ENCODE data around the gene ALLC.
A peak's percentile ranks its signal among the peaks of the same experiment; 100 is the strongest.

Gene ALLC

GRCh38 chr2:3670376-3670775 is 12.4 kb downstream of the ALLC start:
- ATAC-seq, result no peak

GRCh38 chr2:3670941-3671340 is 12.9 kb downstream of the ALLC start:
- ATAC-seq (no peak), DNase-seq (ENCODE audit: low spot score in 2 of 2) (peak in 1 of 2 donors; percentile 25)
- Mint-ChIP-seq H3K36me3 (no peaks in the 10 kb centered on the region), H3K4me3 (no peak overlapping the region), H3K27ac (no peak overlapping the region), H3K9me3 (no peaks in the 10 kb centered on the region), H3K4me1 (no peaks in the 10 kb centered on the region)

More at GRCh38 chr2:3670376-3670775, 12.4 kb downstream of the ALLC start:
- DNase-seq (ENCODE audit: low spot score in 2 of 2), result peak in 1 of 2 donors; percentile 20
- Mint-ChIP-seq H3K27ac (no peak overlapping the region), H3K4me1 (no peaks in the 10 kb centered on the region), H3K9me3 (peaks cover 2% of the 10 kb centered on the region), H3K36me3 (no peaks in the 10 kb centered on the region), H3K4me3 (no peak overlapping the region)

GRCh38 chr2:3672861-3673678 is 15.1 kb downstream of the ALLC start:
- Mint-ChIP-seq H3K9me3 (no peaks in the 10 kb centered on the region), H3K4me3 (no peak overlapping the region), H3K4me1 (no peaks in the 10 kb centered on the region), H3K27ac (no peak overlapping the region), H3K36me3 (no peaks in the 10 kb centered on the region)
- DNase-seq (ENCODE audit: low spot score in 2 of 2) (no peak), ATAC-seq (peak; percentile 33)

GRCh38 chr2:3674066-3674845 is 16.3 kb downstream of the ALLC start:
- H3K36me3 Mint-ChIP-seq, result no peaks in the 10 kb centered on the region
- H3K4me3 Mint-ChIP-seq, result no peak overlapping the region
- H3K4me1 Mint-ChIP-seq, result no peaks in the 10 kb centered on the region
- no peak for ATAC-seq
- DNase-seq (ENCODE audit: low spot score in 2 of 2), result no peak
- H3K9me3 Mint-ChIP-seq, result no peaks in the 10 kb centered on the region
- no peak overlapping the region for H3K27ac Mint-ChIP-seq

- H3K27ac Mint-ChIP-seq, result no peak overlapping the region
- H3K36me3 Mint-ChIP-seq, result no peaks in the 10 kb centered on the region
- no peak for DNase-seq (ENCODE audit: low spot score in 2 of 2)
- no peaks in the 10 kb centered on the region for H3K9me3 Mint-ChIP-seq
- ATAC-seq, result no peak
- H3K4me3 Mint-ChIP-seq, result no peak overlapping the region
- H3K4me1 Mint-ChIP-seq, result no peaks in the 10 kb centered on the region
Observed at GRCh38 chr2:3675687-3676086, 17.7 kb downstream of the ALLC start.

- H3K27ac Mint-ChIP-seq, result no peak overlapping the region
- no peak overlapping the region for H3K4me3 Mint-ChIP-seq
- no peaks in the 10 kb centered on the region for H3K4me1 Mint-ChIP-seq
- no peaks in the 10 kb centered on the region for H3K36me3 Mint-ChIP-seq
- DNase-seq (ENCODE audit: low spot score in 2 of 2) (no peak), ATAC-seq (no peak)
- H3K9me3 Mint-ChIP-seq, result no peaks in the 10 kb centered on the region
Observed at GRCh38 chr2:3677436-3677835, 19.4 kb downstream of the ALLC start.

GRCh38 chr2:3678212-3678611 is 20.2 kb downstream of the ALLC start:
- DNase-seq (ENCODE audit: low spot score in 2 of 2) (no peak), ATAC-seq (no peak)
- H3K4me1 Mint-ChIP-seq, result no peaks in the 10 kb centered on the region
- no peak overlapping the region for H3K27ac Mint-ChIP-seq
- no peak overlapping the region for H3K4me3 Mint-ChIP-seq
- H3K9me3 Mint-ChIP-seq, result no peaks in the 10 kb centered on the region
- no peaks in the 10 kb centered on the region for H3K36me3 Mint-ChIP-seq

GRCh38 chr2:3679180-3679579 is 21.2 kb downstream of the ALLC start:
- no peaks in the 10 kb centered on the region for H3K36me3 Mint-ChIP-seq
- ATAC-seq, result no peak
- no peak for DNase-seq (ENCODE audit: low spot score in 2 of 2)
- no peaks in the 10 kb centered on the region for H3K4me1 Mint-ChIP-seq
- H3K27ac Mint-ChIP-seq, result no peak overlapping the region
- H3K9me3 Mint-ChIP-seq, result no peaks in the 10 kb centered on the region
- no peak overlapping the region for H3K4me3 Mint-ChIP-seq

- ATAC-seq (no peak), DNase-seq (ENCODE audit: low spot score in 2 of 2) (no peak)
- H3K4me1 Mint-ChIP-seq, result no peaks in the 10 kb centered on the region
- H3K36me3 Mint-ChIP-seq, result no peaks in the 10 kb centered on the region
- H3K27ac Mint-ChIP-seq, result no peak overlapping the region
- H3K9me3 Mint-ChIP-seq, result no peaks in the 10 kb centered on the region
- H3K4me3 Mint-ChIP-seq, result no peak overlapping the region
Observed at GRCh38 chr2:3679616-3680393, 21.8 kb downstream of the ALLC start.

GRCh38 chr2:3680548-3681345 is 22.7 kb downstream of the ALLC start:
- no peaks in the 10 kb centered on the region for H3K9me3 Mint-ChIP-seq
- no peaks in the 10 kb centered on the region for H3K4me1 Mint-ChIP-seq
- no peak overlapping the region for H3K4me3 Mint-ChIP-seq
- ATAC-seq, result no peak
- no peak for DNase-seq (ENCODE audit: low spot score in 2 of 2)
- H3K27ac Mint-ChIP-seq, result no peak overlapping the region
- no peaks in the 10 kb centered on the region for H3K36me3 Mint-ChIP-seq

- Mint-ChIP-seq H3K9me3 (no peaks in the 10 kb centered on the region), H3K27ac (no peak overlapping the region), H3K4me1 (no peaks in the 10 kb centered on the region), H3K4me3 (no peak overlapping the region), H3K36me3 (no peaks in the 10 kb centered on the region)
- DNase-seq (ENCODE audit: low spot score in 2 of 2) (no peak), ATAC-seq (no peak)
Observed at GRCh38 chr2:3681625-3682024, 23.6 kb downstream of the ALLC start.

GRCh38 chr2:3682811-3683210 is 24.8 kb downstream of the ALLC start:
- ATAC-seq, result no peak
- no peak overlapping the region for H3K4me3 Mint-ChIP-seq
- no peaks in the 10 kb centered on the region for H3K9me3 Mint-ChIP-seq
- no peak for DNase-seq (ENCODE audit: low spot score in 2 of 2)
- H3K36me3 Mint-ChIP-seq, result no peaks in the 10 kb centered on the region
- no peaks in the 10 kb centered on the region for H3K4me1 Mint-ChIP-seq
- H3K27ac Mint-ChIP-seq, result no peak overlapping the region

GRCh38 chr2:3683748-3684454 is 25.9 kb downstream of the ALLC start:
- DNase-seq (ENCODE audit: low spot score in 2 of 2) (no peak), ATAC-seq (no peak)
- H3K9me3 Mint-ChIP-seq, result no peaks in the 10 kb centered on the region
- H3K4me1 Mint-ChIP-seq, result no peaks in the 10 kb centered on the region
- no peak overlapping the region for H3K27ac Mint-ChIP-seq
- no peaks in the 10 kb centered on the region for H3K36me3 Mint-ChIP-seq
- no peak overlapping the region for H3K4me3 Mint-ChIP-seq

GRCh38 chr2:3689998-3690748 is 32.2 kb downstream of the ALLC start:
- DNase-seq (ENCODE audit: low spot score in 2 of 2), result no peak
- Mint-ChIP-seq H3K4me3 (no peak overlapping the region), H3K36me3 (no peaks in the 10 kb centered on the region), H3K9me3 (peaks cover 10% of the 10 kb centered on the region), H3K4me1 (no peaks in the 10 kb centered on the region), H3K27ac (no peak overlapping the region)
- ATAC-seq, result no peak

Data from stimulated activated effector memory CD8-positive, alpha-beta T cell treated with anti-CD3 and anti-CD28 coated beads, Interleukin-12 subunit alpha, Interleukin-12 subunit beta, amount 100 ng/mL, for 72 hours (primary cell).